Smooth muscle cell (in vitro differentiated cells): ENCODE measurements around the gene PCSK6. TPM values are rescaled to one million over a fixed set of nuclear protein-coding genes. Genes with fewer than 3 reads are reported as not detected.

Source experiments
- DNase-seq: peaks from one replicate; lab custom pipeline; 2025; ENCODE audit not compliant: unreplicated experiment; lab: John Stamatoyannopoulos, UW
- H2AFZ ChIP-seq: fragments of 200-600 bp; sonication (generic); 2 replicates; pipeline ENCODE4 v1.6.0; 2016; ENCODE audit warnings: antibody characterized with exemption, low read depth, mild to moderate bottlenecking
- H3F3A ChIP-seq: fragments of 200-600 bp; sonication (generic); 2 replicates; pipeline ENCODE4 v1.6.0; 2017; ENCODE audit warnings: antibody characterized with exemption, low read depth
- H3K27ac ChIP-seq: fragments of 200-600 bp; sonication (generic); 2 replicates; pipeline ENCODE4 v1.5.1; 2016; ENCODE audit warnings: low read depth, mild to moderate bottlenecking
- H3K27me3 ChIP-seq: fragments of 200-600 bp; sonication (generic); 2 replicates; pipeline ENCODE4 v1.6.1; 2016; ENCODE audit warnings: low read depth, mild to moderate bottlenecking
- H3K36me3 ChIP-seq: fragments of 200-600 bp; sonication (generic); 2 replicates; pipeline ENCODE4 v1.5.1; 2016; ENCODE audit warnings: low read depth
- H3K4me1 ChIP-seq: fragments of 200-600 bp; sonication (generic); 2 replicates; pipeline ENCODE4 v1.5.1; 2016; ENCODE audit warnings: low read depth
- H3K4me2 ChIP-seq: fragments of 200-600 bp; sonication (generic); 2 replicates; pipeline ENCODE4 v1.6.0; 2016; ENCODE audit warnings: mild to moderate bottlenecking
- H3K4me3 ChIP-seq: fragments of 200-600 bp; sonication (generic); 2 replicates; pipeline ENCODE4 v1.5.1; 2016; ENCODE audit warnings: mild to moderate bottlenecking
- H3K79me2 ChIP-seq: fragments of 200-600 bp; sonication (generic); 2 replicates; pipeline ENCODE4 v1.6.0; 2016; ENCODE audit warnings: low read depth, mild to moderate bottlenecking
- H3K9ac ChIP-seq: fragments of 200-600 bp; sonication (generic); 2 replicates; pipeline ENCODE4 v1.6.0; 2016; ENCODE audit warnings: low read depth
- H3K9me3 ChIP-seq: fragments of 200-600 bp; sonication (generic); replicated peaks from 2 replicates; pipeline ENCODE4 v1.5.1; 2016; ENCODE audit warnings: low read depth
- H4K20me1 ChIP-seq: fragments of 200-600 bp; sonication (generic); 2 replicates; pipeline ENCODE4 v1.6.0; 2016; ENCODE audit warnings: low read depth
- WGBS: methylation state at CpG from one replicate; pipeline ENCODE4 v1.1.7; 2016; ENCODE audit warnings: low lambda C conversion rate; 5-methylcytosine and 5-hydroxymethylcytosine counted together
- polyA plus RNA-seq: library from polyadenylated mRNA; unstranded; fragments of >200 nt; fragmentation: Nextera tagmentation; extraction: Ambion mirVana; gene quantifications from 2 replicates; pipeline ENCODE4 v1.2.1, GENCODE V29; 2016
- total RNA-seq: library from RNA; depleted of rRNA; stranded (reverse); fragments of >200 nt; gene quantifications from 2 replicates; pipeline ENCODE4 v1.2.3, GENCODE V29; 2014
- TF ChIP-seq, protein P1 (sequence below): fragments of 200-600 bp; sonication (generic); IDR thresholded peaks from 2 replicates; pipeline ENCODE4 v1.5.1; 2017; ENCODE audit warnings: borderline replicate concordance, mild to moderate bottlenecking, antibody characterized with exemption; ENCODE audit not compliant: insufficient read depth, poor library complexity, severe bottlenecking

Gene PCSK6
- total and polyA plus RNA-seq, 2 experiments from 2014 or later: 17.5 TPM

DNA sequence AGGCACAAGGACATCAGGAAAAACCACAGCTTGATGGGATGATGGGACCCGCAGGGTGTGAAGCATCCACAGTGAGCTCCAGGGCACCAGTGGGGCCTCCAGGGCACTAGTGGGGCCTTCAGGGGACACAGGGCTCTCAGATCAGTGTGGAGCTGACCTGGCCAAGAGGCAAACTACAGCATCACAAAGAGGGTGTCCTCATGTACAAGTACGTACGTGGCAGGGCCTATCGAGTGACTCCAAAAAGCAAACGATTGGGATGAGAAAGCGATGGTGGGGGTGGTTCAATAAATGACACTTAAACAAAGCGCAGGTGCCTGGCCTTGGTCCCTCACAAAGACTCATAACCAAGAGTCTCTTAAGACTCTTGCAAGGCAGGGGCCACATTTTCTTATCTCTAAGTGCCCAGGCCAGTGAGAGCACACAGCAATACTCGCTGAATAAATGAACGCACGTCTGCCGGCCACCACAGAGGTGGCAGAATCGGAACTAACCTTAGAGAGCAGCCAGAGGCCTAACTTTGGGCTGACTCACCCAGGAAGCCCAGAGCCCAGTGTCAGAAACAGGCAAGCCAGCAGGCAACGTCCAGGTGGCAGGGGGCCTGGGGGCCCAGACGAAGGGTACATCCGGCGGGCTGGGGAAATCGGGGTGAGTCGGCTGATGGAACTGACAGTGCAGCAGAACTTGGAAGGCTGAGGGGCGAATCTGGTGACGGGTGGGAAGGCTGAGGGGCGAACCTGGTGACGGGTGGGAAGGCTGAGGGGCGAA, 8.7 kb downstream of the PCSK6 start:
- Histone ChIP-seq H3K27ac (no peak overlapping the region), H3K36me3 (no peaks in the 10 kb centered on the region), H2AFZ (no peak overlapping the region), H4K20me1 (no peaks in the 10 kb centered on the region), H3K4me1 (no peaks in the 10 kb centered on the region), H3K4me2 (no peak overlapping the region), H3F3A (no peaks in the 10 kb centered on the region), H3K9ac (no peak overlapping the region), H3K27me3 (no peaks in the 10 kb centered on the region), H3K9me3 (no peaks in the 10 kb centered on the region), H3K4me3 (no peak overlapping the region), H3K79me2 (no peaks in the 10 kb centered on the region)
- TF ChIP-seq, protein P1, sequence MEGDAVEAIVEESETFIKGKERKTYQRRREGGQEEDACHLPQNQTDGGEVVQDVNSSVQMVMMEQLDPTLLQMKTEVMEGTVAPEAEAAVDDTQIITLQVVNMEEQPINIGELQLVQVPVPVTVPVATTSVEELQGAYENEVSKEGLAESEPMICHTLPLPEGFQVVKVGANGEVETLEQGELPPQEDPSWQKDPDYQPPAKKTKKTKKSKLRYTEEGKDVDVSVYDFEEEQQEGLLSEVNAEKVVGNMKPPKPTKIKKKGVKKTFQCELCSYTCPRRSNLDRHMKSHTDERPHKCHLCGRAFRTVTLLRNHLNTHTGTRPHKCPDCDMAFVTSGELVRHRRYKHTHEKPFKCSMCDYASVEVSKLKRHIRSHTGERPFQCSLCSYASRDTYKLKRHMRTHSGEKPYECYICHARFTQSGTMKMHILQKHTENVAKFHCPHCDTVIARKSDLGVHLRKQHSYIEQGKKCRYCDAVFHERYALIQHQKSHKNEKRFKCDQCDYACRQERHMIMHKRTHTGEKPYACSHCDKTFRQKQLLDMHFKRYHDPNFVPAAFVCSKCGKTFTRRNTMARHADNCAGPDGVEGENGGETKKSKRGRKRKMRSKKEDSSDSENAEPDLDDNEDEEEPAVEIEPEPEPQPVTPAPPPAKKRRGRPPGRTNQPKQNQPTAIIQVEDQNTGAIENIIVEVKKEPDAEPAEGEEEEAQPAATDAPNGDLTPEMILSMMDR: no peak
- 82% methylated on average over 23 of the region's 23 CpGs for WGBS
- no peak for DNase-seq

DNA sequence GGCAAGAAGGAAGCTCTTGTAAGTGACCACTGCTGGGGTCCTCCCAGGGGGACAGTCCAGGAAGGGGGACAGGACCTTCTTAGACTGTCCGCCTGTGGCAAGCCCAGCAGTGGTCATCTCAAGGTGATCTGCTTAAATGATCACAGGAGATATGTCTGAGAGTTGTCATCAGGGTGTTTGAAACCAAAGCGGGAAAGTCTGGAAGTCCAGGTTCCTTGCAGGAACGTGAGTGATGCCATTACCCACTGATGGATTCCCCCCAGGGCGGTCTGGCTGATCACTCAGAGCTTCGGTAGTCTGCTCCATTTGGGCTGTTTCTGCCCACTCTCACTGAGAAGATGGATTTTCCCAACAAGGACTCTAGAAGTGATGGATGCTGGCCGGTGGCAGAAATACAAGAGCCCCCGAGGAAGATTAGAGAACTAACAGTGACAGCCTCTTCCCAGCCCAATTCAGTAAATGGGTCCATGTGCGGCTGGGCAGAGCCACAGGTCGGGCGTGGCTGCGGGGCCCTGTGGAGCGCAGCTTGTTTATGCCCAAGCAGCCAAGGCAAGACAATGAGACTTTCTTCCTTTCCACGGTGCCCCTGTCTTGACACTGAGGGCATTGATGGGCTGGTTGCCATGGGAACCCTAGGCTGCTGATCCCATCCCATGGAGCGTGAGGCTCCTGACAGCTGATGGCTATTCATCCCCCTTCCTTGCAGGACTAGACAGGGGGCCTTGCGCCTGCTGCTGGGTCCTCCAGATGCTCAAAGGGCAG, 9.5 kb downstream of the PCSK6 start:
- Histone ChIP-seq H3K4me1 (no peaks in the 10 kb centered on the region), H3K9ac (no peak overlapping the region), H3K4me2 (no peak overlapping the region), H3K36me3 (no peaks in the 10 kb centered on the region), H3K4me3 (no peak overlapping the region), H3K27ac (no peak overlapping the region), H3F3A (no peaks in the 10 kb centered on the region), H2AFZ (no peak overlapping the region), H3K79me2 (no peaks in the 10 kb centered on the region), H3K9me3 (no peaks in the 10 kb centered on the region), H3K27me3 (no peaks in the 10 kb centered on the region), H4K20me1 (no peaks in the 10 kb centered on the region)
- TF ChIP-seq, protein P1: no peak
- DNase-seq: no peak
- WGBS: 82% methylated on average over 15 of the region's 15 CpGs

DNA sequence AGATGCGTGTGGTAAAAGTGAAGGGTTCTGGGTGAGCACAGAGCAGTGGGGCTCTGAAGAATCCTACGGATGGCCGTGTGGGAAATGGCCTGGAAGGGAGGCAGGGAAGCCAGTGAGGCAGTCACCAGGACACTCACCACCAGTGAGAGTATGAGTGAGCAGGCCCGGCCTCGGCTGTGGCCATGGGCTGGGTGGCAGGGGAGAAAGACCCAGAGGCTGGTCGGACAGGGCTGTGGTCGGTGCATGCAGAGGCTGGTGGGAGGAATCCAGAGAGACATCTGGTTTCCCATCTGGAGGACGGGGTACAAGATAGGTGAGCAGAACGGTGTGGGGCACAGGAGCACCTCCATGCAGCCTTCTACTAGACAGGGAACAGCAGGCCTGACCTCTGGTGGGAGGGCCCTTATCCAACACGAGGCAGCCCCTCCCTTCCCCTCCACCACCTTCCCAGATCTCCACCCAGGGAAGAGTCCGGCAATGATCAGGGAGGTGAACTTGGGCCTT, 10.1 kb downstream of the PCSK6 start:
- Histone ChIP-seq H2AFZ (no peak overlapping the region), H3K4me1 (no peaks in the 10 kb centered on the region), H3K36me3 (no peaks in the 10 kb centered on the region), H3F3A (no peaks in the 10 kb centered on the region), H3K79me2 (no peaks in the 10 kb centered on the region), H4K20me1 (no peaks in the 10 kb centered on the region), H3K4me3 (no peak overlapping the region), H3K27me3 (no peaks in the 10 kb centered on the region), H3K9me3 (no peaks in the 10 kb centered on the region), H3K9ac (no peak overlapping the region), H3K27ac (no peak overlapping the region), H3K4me2 (no peak overlapping the region)
- WGBS: 87% methylated on average over 10 of the region's 11 CpGs
- TF ChIP-seq, protein P1: no peak
- DNase-seq: no peak
